ENCODE measurements around the gene GNG7. TPM values are rescaled to one million over a fixed set of nuclear protein-coding genes. Genes with fewer than 3 reads are reported as not detected.
"Not testable (repeated sequence)": the region's sequence is repeated elsewhere in the genome, so short reads cannot be mapped to it uniquely, and the experiment has no call there.

GNG7 gene
- total RNA-seq, 1 donor from 2014 or later = 1.8 TPM

GRCh38 chr19:2622371-2622961 is 80.0 kb downstream of the GNG7 start:
- DNase-seq (ENCODE audit: low read depth) = not testable (repeated sequence)

- DNase-seq (ENCODE audit: low read depth) = no peak
Measured at GRCh38 chr19:2619076-2619475, 83.4 kb downstream of the GNG7 start.

- peak; percentile 78 for DNase-seq (ENCODE audit: low read depth)
Measured at GRCh38 chr19:2618611-2619010, 83.9 kb downstream of the GNG7 start.

- DNase-seq (ENCODE audit: low read depth) = no peak
Measured at GRCh38 chr19:2617393-2618165, 84.9 kb downstream of the GNG7 start.

GRCh38 chr19:2616741-2617392 is 85.6 kb downstream of the GNG7 start:
- DNase-seq (ENCODE audit: low read depth) = peak; percentile 34

GRCh38 chr19:2615782-2616181 is 86.7 kb downstream of the GNG7 start:
- no peak for DNase-seq (ENCODE audit: low read depth)

GRCh38 chr19:2613507-2614295 is 88.8 kb downstream of the GNG7 start:
- DNase-seq (ENCODE audit: low read depth) = peak; percentile 22

- peak; percentile 63 for DNase-seq (ENCODE audit: low read depth)
Measured at GRCh38 chr19:2612619-2613249, 89.8 kb downstream of the GNG7 start.

- DNase-seq (ENCODE audit: low read depth) = no peak
Measured at GRCh38 chr19:2611483-2612464, 90.7 kb downstream of the GNG7 start.

- peak; percentile 81 for DNase-seq (ENCODE audit: low read depth)
Measured at GRCh38 chr19:2610637-2611482, 91.6 kb downstream of the GNG7 start.

GRCh38 chr19:2609389-2610116 is 92.9 kb downstream of the GNG7 start:
- DNase-seq (ENCODE audit: low read depth) = no peak

- not testable (repeated sequence) for DNase-seq (ENCODE audit: low read depth)
Measured at GRCh38 chr19:2609034-2609388, 93.5 kb downstream of the GNG7 start.

GRCh38 chr19:2608602-2608922 is 93.9 kb downstream of the GNG7 start:
- DNase-seq (ENCODE audit: low read depth) = no peak

- DNase-seq (ENCODE audit: low read depth) = no peak
Measured at GRCh38 chr19:2607712-2608601, 94.5 kb downstream of the GNG7 start.

- not testable (repeated sequence) for DNase-seq (ENCODE audit: low read depth)
Measured at GRCh38 chr19:2606774-2607173, 95.7 kb downstream of the GNG7 start.

GRCh38 chr19:2605889-2606288 is 96.6 kb downstream of the GNG7 start:
- DNase-seq (ENCODE audit: low read depth) = not testable (repeated sequence)

- DNase-seq (ENCODE audit: low read depth) = no peak
Measured at GRCh38 chr19:2604747-2605329, 97.7 kb downstream of the GNG7 start.

- peak; percentile 13 for DNase-seq (ENCODE audit: low read depth)
Measured at GRCh38 chr19:2603334-2603733, 99.2 kb downstream of the GNG7 start.
